GM21447 (cell line): Measurements from ENCODE around the gene CCDC15.

Experiments
- ATAC-seq: cut with Tn5 transposase; IDR thresholded peaks from one replicate; pipeline ENCODE4 v1.9.1; 2021; ENCODE audit not compliant: unreplicated experiment

The CCDC15 gene

GRCh38 chr11:124953753-124954589, at the start of gene CCDC15:
Gene CCDC15, plus strand, starts transcription at chr11:124954202. Its CDS starts 531 bp downstream, at chr11:124954733.
- ATAC-seq: peak; percentile 99

GRCh38 chr11:124915541-124916369, 38.2 kb upstream of the CCDC15 start:
- no peak for ATAC-seq

GRCh38 chr11:124916370-124916710, 37.7 kb upstream of the CCDC15 start:
- ATAC-seq: no peak

GRCh38 chr11:124917115-124917637, 36.8 kb upstream of the CCDC15 start:
- ATAC-seq: no peak

- no peak for ATAC-seq
Observed at GRCh38 chr11:124918950-124919349, 35.1 kb upstream of the CCDC15 start, which contains the start of gene HEPN1. Gene HEPN1, plus strand, starts transcription at chr11:124919250.

GRCh38 chr11:124919898-124920297, 34.1 kb upstream of the CCDC15 start:
- ATAC-seq: no peak

- no peak for ATAC-seq
Observed at GRCh38 chr11:124920356-124920755, 33.6 kb upstream of the CCDC15 start.

GRCh38 chr11:124920870-124921609, 33.0 kb upstream of the CCDC15 start:
- no peak for ATAC-seq

GRCh38 chr11:124922831-124923230, 31.2 kb upstream of the CCDC15 start:
- no peak for ATAC-seq

- ATAC-seq: no peak
Observed at GRCh38 chr11:124923296-124923695, 30.7 kb upstream of the CCDC15 start.

- no peak for ATAC-seq
Observed at GRCh38 chr11:124928942-124929665, 24.9 kb upstream of the CCDC15 start.

- ATAC-seq: peak; percentile 89
Observed at GRCh38 chr11:124930799-124931198, 23.2 kb upstream of the CCDC15 start.

- ATAC-seq: no peak
Observed at GRCh38 chr11:124934862-124935547, 19.0 kb upstream of the CCDC15 start.

- ATAC-seq: no peak
Observed at GRCh38 chr11:124935548-124936514, 18.2 kb upstream of the CCDC15 start, which contains the start of gene HEPACAM. Gene HEPACAM, minus strand, starts transcription at chr11:124936047. Its CDS starts 41 bp downstream, at chr11:124936006.

GRCh38 chr11:124937336-124937935, 16.6 kb upstream of the CCDC15 start:
- no peak for ATAC-seq

- ATAC-seq: no peak
Observed at GRCh38 chr11:124938206-124938765, 15.7 kb upstream of the CCDC15 start.

- ATAC-seq: no peak
Observed at GRCh38 chr11:124938970-124939369, 15.0 kb upstream of the CCDC15 start.

GRCh38 chr11:124941703-124942102, 12.3 kb upstream of the CCDC15 start:
- no peak for ATAC-seq
